CD1c-positive myeloid dendritic cell (primary cell): Measurements from ENCODE around the gene NPHP1.
"Not testable (repeated sequence)": the region's sequence is repeated elsewhere in the genome, so short reads cannot be mapped to it uniquely, and the experiment has no call there.

Experiments used
- DNase-seq: peaks from one replicate; pipeline ENCODE4 v3.0.0-alpha.2; 2016; ENCODE audit errors: extremely low spot score

The NPHP1 gene

GRCh38 chr2:110204408-110205385, at the start of gene NPHP1:
Gene NPHP1 (minus strand): TSS chr2:110205013. CDS start chr2:110204968, 45 bp downstream.
- peak; percentile 93 for DNase-seq

DNA sequence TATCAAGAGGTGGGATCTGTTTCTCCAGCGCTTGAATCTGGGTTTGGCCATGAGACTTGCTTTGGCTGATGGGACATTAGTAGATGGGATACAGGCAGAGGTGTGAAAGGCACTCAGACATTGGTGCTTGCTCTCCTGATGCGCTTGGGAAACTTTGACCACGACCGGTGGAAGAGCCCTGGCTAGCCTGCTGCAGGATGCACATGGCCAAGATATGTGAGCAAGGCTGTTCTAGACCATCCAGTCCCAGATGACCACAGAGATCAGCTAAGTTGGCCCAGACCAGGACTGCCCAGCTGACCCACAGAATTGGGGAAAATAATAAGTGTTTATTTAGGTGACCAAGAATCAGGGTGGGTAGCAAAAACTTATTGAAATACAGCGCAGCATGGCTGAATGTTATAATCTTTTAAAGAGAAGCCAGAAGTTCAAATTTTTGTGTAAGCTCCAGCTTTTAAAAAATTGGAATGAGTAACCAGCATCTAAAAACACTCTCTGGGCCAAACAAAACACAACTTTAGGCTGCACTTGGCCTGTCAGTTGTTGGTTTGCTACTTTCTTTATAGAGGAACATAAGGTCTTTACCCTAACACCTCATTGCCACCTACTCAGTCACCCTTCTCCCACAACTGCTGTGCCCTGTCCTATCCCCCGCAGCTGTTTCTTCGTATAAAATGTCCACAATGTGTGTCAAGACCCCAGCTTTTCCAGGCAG, 43.4 kb upstream of the NPHP1 start:
- DNase-seq = not testable (repeated sequence)

DNA sequence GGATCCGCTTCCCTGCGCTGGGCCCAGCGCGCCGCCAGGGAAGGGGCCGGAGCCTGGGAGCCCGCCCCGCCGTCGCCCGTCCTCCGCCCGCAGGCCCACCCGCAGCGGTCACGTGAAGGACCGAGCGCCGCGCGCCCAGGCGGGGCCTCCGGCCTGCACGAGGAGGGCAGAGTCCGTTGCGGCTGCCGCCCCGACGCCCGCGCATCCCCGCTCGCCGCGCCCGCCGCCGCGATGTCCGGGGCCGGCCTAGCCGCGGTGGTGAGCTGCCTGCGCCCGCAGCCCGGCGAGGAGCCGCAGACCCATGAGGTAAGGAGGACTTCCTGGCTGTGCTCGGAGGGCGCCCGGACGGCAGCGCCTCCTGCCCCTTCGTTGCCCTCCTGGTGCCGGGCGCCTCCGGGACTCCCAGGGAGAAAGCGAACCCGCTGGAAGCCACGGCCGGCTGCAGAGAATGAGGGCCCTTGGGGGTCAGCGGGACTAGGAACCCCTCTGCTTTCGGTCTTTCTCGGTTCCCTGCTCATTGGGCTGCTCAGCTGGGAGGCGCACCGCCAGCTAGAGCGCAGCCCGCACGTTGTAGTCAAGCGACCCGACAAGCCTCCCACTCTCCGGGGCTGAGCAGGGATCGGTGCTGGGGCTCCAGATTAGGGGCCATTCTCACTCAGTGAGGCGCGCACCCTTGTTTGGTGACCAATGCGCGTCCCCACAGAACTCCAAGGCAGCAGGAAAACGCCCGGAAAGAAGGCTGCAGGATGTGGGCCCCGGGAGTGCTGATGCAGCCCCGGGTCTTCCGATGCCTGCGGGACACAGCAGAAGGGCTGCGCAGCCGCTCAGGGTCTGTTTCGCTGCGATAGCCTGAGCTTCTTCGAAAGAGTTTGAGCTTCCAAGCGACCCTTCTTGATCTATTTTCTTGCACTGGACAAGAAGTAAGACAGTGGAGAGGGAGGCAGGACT, 40.9 kb upstream of the NPHP1 start:
- not testable (repeated sequence) for DNase-seq

DNA sequence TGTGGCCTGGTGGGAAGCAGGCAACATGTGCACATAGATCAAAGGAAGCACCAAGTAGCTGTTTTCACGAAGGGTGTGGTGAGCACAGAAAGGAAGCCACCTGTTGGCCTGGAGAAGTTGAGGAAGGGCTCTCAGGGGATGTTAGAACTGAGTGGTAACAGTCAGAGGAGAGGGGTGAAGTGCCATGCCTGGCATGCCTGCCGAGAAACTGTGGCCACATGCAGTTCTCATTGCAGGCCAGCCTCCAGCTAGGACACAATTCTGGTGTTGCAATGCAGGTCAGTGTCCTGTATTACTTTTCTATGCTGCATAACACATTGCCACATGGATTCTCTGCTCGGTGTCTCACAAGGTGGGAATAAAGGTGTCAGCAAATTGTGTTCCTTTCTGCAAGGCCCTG, 38.5 kb upstream of the NPHP1 start:
- not testable (repeated sequence) for DNase-seq

DNA sequence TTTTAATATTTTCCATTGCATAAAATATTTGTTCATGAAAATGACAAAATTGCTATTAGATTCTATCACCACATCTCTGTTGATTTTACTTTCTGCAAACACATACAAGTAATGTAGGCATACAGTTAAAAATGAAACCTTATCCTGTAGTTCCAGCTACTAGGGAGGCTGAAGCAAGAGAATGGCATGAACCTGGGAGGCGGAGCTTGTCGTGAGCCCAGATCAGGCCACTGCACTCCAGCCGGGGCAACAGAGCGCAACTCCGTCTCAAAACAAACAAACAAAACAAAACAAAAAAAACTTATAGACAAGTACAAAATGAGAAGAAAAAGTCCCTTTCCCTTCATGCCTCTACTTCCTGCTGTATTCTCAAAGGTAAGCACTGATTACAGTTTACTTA, 29.7 kb upstream of the NPHP1 start:
- not testable (repeated sequence) for DNase-seq

- DNase-seq = not testable (repeated sequence)
Observed at GRCh38 chr2:110229886-110230285, 25.1 kb upstream of the NPHP1 start.

DNA sequence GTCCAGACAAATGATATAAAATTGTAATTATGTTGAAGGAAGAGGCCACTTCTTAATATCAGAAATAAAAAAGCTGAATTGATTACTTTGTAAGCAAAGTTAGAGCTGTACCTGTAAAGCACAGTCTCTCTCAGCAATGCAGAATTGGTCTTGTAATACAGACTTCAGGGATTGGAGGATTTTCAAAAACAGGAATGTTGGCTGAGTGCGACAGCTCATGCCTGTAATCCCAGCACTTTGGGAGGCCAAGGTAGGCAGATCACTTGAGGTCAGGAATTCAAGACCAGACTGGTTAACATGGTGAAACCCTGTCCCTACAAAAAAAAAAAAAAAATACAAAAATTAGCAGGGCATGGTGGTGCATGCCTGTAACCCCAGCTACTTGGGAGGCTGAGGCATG, 17.8 kb upstream of the NPHP1 start:
- not testable (repeated sequence) for DNase-seq

DNA sequence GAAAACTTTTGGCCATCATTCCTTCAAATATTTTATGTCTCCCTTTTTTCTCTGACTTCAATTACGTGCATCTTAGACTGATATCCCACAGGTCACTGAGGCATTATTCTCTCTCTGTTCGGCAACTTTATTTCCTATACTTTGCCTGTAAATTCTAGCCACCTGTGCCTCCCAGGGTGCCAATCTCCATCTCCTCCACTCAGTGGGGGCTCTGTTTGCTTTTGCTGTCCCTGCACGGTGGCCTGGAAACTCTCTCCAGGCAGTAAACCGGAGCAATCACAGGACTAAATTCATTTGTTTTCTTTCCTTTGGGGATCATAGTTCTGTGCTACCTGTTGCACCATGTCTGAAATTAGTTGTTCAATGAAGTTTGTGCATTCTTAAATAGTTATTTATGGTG, 17.1 kb upstream of the NPHP1 start:
- no peak for DNase-seq

GRCh38 chr2:110220190-110220564, 15.4 kb upstream of the NPHP1 start:
- no peak for DNase-seq

DNA sequence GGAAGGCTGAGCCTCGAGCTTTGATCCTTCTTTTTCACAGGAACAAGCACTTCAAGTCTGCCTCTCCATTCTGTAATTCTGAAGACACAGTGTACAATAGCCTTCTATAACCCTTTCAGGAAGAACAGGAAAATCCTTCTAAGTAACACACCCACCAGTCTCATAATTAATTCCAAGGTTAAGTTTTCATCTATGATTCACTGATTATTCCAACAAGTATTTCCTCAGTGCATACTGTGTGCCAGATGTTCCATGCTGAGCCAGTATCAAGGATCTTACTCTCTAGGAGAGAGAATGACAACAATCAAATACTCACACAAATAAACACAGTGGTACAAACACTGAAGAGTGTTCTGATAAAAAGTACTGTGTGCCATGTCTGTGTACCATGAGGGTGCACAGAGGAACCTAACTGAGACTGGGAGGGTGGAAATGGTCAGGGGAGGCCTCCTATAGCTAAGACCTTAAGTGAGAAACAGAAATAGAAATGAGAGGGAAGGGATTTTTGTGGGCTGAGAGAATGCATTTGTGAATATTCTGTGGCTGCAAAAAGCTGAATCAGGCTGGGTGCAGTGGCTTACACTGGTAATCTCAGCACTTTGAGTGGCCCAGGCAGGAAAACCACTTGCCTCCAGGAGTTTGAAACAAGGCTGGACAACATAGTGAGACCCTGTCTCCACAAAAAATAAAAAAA, 14.8 kb upstream of the NPHP1 start:
- DNase-seq = no peak

GRCh38 chr2:110218889-110219288, 14.1 kb upstream of the NPHP1 start:
- DNase-seq = not testable (repeated sequence)

DNA sequence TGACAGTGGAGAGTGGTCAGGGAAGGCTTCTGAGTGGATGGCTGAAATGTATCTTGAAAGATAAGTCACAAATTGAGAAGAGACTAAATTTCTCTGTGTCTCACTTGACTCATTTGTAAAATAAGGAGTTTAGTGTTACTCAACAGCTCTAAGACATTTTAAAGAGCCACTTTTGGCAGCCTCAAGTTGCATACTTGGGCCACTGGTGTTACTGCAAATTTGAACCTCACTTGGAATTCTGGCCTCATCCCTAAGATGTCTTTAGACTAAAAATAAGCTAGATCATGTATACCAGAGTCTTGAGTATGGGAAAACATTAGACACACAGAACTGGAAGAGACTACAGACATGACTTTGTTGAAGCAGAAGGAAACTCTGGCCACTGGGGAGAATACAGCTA, 12.0 kb upstream of the NPHP1 start:
- no peak for DNase-seq

DNA sequence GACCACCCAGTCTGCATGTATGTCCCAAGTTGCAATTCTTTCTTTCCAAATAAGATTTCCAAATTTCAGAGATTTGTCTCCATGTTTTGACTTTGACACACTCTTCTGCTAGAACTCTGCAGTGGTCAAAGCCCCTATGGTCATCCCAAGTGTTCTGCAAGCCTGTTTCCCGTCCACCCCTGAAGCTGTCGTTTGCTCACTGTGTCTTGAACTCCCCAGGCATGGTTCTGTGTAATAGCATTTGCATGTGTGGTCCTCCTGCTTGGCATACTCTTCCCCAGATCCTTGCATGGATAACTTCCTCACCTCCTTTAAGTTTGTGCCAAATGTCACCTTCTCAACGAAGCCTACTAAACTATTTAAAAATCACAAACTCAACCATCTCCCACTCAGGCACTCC, 11.4 kb upstream of the NPHP1 start:
- no peak for DNase-seq

DNA sequence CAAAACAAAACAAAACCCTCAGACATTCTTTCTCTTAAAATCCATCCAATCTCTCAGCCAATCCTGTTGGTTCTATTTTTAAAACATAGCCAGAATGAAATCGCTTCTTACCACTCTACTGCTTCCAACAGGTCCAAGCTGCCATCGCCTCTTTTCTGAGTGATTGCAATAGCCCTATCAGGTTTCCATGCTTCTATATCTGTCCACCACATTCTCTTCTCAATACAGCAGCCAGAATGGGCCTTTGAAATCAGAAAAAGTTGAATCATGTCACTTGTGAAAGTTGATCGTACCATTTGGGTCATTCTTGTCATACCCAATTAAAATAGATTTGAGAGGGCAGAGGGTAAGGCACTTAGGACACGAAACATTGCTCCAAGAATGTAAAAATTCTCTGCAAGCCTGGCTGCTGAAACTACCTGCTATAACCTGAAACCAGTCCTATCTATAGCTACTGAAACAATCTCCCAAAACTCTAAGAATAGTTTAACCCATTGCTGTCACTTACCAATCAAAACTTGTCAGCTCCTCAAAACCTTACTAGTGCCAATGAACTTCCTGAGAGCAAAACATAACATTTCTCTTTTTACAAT, 10.8 kb upstream of the NPHP1 start:
- no peak for DNase-seq

DNA sequence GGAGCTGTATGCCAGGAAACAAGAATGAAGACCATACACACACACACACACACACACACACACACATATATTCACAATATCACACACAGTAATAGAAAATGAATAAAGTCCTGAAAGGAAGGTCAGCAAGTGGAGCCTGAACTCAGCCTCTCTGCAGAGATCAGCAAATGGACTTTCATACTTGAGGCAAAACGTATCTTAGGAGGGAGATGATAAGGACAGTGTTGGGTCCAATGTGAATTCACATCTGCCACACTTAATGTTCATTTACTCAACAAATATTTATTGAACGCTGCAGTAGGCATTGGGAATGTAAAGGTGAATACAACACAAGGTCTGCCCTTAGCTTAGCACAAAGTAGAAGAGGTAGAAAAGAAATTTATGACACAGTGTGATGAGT, 10.3 kb upstream of the NPHP1 start:
- no peak for DNase-seq

DNA sequence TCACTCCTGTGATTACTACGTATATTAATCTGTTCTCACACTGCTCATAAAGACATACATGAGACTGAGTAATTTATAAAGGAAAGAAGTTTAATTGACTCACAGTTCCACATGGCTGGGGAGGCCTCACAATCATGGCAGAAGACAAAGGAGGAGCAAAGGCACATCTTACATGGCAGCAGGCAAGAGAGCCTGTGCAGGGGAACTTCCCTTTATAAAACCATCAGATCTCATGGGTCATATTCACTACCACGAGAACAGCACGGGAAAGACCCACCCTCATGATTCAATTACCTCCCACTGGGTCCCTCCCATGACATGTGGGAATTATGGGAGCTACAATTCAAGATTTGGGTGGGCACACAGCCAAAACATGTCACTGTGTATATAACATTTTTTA, 8.7 kb upstream of the NPHP1 start:
- not testable (repeated sequence) for DNase-seq

GRCh38 chr2:110211938-110212858, 7.4 kb upstream of the NPHP1 start, which contains the start of gene MTLN:
Gene MTLN (minus strand): TSS chr2:110212547. CDS start chr2:110212525, 22 bp downstream.
- DNase-seq = peak; percentile 78

DNA sequence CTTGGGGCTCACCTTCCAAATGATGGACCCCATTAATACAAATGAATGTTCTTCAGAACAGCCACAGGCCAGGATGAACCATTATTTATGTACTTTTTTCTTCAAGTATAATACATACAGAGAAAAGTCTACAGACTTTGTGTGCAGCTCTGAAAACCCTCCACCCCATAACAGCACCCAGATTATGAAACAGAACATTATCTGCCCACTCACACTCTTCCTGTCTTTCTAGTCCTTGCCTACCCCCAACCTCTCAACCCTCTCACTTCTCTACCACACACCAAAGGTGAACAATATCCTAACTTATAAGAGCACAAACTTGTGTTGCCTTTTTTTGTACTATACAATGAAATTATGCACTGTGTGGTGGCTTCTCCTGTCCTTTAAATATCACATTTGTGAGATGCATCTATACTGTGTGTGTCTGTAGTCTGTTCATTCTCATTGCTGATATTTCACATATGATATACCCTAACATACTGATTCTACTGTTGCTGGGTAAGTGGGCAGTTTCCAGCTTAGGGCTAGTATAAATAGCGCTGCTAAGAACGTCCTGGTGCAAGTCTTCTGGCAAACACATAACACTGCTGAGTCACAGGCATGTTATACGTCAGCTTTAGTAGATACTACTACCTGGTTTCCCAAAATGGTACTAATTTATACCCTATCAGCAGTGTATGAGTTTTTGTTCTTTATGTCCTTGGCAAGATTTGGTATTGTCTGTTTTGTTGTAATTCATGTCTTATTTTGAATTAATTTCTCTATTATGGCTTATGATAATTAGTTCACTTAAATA, 1.0 kb upstream of the NPHP1 start:
- DNase-seq = no peak

- no peak for DNase-seq
Observed at GRCh38 chr2:110198016-110198415, 6.8 kb downstream of the NPHP1 start.
